HG02763 (cell line): Measurements from ENCODE around the gene NSUN7.

Source experiments
- ATAC-seq: cut with Tn5 transposase; IDR thresholded peaks from one replicate; pipeline ENCODE4 v1.9.1; 2021; ENCODE audit warnings: mild to moderate bottlenecking, moderate library complexity; ENCODE audit not compliant: unreplicated experiment

Gene NSUN7

DNA sequence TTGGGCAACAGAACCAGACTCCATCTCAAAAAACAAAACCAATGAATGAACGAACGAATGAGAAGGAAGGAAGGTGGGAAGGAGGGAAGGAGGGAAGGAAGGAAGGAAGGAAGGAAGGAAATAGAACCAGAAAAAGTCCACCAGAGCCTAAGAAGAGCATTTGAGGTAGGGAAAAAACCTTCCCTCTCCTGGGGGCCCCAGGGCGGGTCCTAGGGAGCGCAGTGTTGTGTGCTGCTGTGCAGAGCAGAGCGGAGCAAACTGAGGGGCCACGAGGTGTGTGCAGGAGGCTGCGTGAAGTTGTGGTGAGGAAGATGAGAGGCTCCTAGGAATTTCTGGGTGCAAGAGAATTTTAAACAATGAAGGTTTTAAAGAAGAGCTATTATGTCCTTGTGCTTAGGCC, 16.0 kb upstream of the NSUN7 start:
- ATAC-seq = no peak

GRCh38 chr4:40734497-40734896, 15.3 kb upstream of the NSUN7 start:
- ATAC-seq = no peak

DNA sequence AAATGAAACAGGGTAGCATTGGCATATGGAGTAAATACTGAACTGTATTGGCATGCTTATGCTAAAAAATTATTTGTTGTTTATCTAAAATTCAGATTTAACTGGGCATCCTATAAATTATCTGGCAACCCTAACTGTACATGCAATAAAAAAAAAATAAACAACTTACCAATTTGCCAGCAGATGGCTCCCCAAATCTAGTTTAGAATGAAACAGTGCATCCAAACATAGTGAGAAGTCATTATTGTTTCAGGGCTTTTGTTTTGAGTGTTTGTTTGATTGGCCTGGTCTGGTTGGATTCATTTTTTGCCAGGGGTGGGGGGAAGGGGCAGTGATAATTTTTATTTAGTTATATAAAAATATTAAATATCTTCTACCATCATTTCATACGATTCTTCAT, 12.8 kb upstream of the NSUN7 start:
- no peak for ATAC-seq

GRCh38 chr4:40737879-40738278, 11.9 kb upstream of the NSUN7 start:
- ATAC-seq = no peak

GRCh38 chr4:40739347-40739746, 10.4 kb upstream of the NSUN7 start:
- no peak for ATAC-seq

- ATAC-seq = no peak
These were observed 5.5 kb upstream of the NSUN7 start for GRCh38 chr4:40744218-40744617.

GRCh38 chr4:40745285-40745984, 4.3 kb upstream of the NSUN7 start:
- ATAC-seq = no peak

- ATAC-seq = no peak
These were observed 2.4 kb upstream of the NSUN7 start for GRCh38 chr4:40747207-40747835.

DNA sequence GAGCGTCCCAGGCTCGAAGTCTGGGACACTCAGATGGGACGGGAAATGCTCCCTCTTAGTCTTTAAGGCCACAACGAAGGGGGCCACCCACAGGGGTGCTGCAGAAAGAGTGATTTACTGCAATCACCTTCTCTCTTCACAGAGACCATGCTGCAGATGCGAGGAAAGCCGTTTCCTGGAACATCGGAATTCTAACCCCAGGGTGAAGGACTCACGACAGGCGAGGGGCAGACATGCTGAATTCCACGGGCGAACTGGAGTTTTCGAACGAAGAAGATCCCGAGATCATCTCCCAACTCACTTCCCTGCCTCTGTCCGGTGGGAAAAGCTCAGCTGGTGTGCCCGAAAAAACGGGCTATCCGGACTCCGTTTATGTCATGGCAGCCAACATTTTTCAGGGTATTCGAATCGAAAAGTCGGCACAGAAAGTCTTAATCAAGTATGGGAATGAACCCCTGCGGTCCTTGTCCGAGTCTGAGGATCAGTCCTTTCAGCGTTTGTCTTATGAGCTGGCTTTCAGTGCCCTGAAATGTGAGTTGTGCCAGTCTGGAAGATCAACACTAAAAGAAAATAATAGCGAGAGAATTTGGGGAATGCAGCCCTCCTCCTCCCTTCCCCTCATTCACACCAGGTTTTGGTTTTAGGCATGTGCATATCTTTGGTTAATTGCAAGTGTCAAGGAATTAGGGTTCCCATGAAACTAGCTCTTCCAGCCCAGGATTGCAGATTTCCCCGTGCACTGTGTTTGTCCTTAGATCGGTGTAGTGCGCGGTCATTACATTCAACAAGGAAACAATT, 905 bp downstream of the NSUN7 start:
- ATAC-seq = no peak

DNA sequence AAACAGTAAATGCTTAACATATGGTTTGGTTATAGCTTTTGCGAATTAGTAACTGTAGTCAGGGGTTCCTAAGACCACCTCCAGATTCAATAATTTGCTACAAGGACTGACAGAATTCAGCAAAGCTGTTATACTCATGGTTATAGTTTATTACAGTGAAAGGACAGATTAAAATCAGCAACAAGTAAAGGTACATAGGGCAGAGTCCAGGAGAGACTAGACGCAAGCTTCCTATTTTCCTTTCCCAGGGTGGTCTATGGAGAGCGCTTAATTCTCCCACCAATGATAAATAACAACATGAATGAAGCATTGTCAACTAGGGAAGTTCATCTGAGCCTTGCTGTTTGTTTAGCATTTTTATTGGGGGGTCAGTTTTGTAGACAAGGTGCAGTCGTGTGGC, 5.9 kb downstream of the NSUN7 start:
- ATAC-seq = no peak

- ATAC-seq = peak; percentile 99
These were observed 13.5 kb downstream of the NSUN7 start for GRCh38 chr4:40763228-40763716.

- ATAC-seq = no peak
These were observed 19.5 kb downstream of the NSUN7 start for GRCh38 chr4:40769266-40769665.

GRCh38 chr4:40778090-40778489, 28.3 kb downstream of the NSUN7 start:
- ATAC-seq = no peak

DNA sequence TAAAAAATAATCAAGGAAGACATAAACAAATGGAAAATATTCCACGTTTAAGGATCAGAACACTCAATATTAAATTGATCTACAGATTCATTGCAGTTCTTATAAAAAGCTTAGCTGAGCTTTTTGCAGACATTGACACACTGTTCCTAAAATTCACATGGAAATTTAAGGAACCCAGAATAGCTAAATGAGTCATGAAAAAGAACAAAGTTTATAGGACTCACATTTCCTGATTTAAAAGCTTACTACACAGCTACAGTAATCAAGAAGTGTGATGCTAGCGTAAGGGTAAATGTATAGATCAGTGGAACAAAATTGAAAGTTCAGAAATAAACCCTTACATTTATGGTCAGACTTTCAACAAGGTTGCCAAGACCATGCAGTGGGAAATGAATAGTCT, 33.1 kb downstream of the NSUN7 start:
- no peak for ATAC-seq

- ATAC-seq = no peak
These were observed 36.0 kb downstream of the NSUN7 start for GRCh38 chr4:40785727-40786126.

- ATAC-seq = no peak
These were observed 38.6 kb downstream of the NSUN7 start for GRCh38 chr4:40788331-40788730.

DNA sequence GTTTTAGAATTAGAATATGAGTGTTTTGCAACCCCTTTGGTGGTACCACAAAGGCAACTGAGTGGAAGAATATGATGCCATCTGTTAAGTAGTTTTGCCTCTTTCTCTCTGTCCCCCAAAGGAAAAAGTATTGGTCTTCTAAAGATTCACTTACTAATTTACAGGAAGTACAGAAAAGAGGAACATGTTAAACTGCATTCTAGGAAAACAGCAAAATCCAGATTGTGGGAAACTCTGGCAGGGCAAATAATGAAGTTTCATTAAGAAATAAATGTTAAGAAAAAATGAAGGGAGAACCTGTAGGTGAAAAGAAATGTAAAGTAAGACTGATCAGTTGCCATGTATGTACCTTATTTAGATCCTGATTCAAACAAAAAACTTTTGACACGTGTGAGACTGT, 39.3 kb downstream of the NSUN7 start:
- no peak for ATAC-seq

DNA sequence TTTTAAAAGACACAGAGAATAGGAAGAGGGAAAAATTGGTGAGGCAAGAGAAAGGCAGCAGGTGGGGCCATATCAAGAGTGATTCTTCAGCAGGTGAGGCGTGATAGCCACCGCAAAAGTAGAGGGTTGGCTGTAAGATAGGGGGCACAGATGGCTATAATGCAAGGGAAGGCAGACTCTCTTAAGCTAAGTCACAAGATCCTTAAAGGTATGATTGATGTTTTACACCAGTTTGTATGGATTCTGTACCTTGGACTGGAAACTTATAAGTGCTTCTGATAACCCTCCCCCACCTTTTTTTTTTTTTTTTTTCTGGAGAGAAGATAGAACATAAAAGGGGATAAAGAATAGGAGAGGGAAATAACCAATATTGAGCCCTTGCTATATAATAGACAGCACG, 40.0 kb downstream of the NSUN7 start:
- no peak for ATAC-seq

DNA sequence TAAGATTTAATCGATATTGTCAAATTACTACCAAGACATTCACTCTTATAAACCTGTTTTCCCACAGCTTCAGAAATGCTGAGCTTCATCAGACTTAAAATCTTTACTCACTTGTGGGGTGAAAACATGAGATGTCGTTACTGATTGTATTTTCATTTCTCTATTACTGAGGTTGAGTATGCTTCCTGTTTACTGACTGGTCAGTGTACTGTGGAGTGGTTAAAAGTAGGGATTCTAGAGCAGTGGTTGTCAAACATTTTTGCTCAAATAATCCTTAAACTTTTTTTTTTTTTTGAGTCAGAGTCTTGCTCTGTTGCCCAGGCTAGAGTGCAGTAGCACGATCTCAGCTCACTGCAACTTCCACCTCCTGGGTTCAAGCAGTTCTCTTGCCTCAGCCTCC, 50.3 kb downstream of the NSUN7 start:
- no peak for ATAC-seq

DNA sequence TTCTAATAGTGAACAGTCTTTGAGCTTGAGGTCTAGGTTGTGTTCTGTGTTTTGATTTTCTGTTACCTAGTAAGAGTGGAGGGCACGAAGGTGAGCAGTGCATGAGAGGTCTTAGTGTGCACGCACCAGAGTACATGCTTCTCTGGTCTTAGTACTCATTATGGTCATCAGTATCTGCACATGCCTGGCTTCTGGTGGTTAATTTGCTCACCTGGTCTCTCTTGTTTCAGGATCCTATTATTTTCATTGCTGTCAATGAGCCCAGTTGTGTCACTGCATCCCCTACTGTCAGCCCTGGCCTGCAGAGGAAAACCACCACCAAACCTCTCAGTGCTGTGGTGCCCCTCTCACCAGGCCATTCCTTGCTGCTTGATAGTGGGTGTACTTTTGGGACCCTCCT, 54.8 kb downstream of the NSUN7 start:
- no peak for ATAC-seq

DNA sequence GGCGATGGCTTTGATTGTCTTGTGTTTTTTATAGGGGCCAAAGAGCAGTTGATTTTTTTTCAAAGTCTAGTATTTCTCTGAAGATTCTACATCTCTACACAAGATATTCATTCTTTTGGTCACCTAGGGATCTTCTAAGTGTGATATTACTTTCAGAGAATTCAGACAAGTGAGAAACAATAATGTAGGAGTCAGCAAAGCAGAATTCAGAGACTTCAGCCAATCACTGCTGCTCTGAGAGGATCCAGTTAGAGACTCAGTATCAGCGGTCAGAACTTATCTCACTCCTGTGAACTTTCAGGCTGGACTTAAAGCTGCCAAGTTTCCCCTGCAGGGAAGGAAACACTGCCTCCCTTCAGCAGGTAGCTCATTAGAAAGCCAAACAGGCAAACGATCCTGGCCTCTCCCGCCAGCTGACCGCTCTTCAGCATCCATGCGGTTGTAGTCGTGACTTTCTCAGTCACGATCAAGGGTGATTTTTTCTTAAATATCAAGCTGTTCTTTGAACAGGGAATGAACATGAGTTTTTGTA, 59.2 kb downstream of the NSUN7 start:
- no peak for ATAC-seq

DNA sequence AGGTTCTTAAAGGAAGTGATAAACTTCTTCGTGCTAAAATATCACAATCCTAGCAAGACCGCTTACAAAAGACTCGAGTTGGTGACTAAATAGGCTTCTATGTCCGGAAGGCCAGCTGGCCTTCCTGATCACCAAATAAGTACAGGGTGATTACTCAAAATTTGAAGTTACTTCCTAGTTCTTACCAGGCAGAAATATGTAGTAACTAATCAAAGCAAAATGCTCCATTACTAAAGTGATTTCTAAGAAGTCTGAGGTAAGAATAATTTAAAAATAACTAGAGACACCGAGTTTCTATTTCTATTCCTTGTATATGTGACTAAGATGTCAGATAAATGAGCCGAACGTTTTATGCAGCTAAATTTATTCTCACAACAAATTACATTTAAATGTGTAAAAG, 62.2 kb downstream of the NSUN7 start:
- no peak for ATAC-seq
